ENCODE results near the gene DGAT2. TPM values are rescaled to one million over a fixed set of nuclear protein-coding genes. Genes with fewer than 3 reads are reported as not detected.

DGAT2 gene
- total RNA-seq, 1 donor from 2014 or later, result 0.62 TPM

DNA sequence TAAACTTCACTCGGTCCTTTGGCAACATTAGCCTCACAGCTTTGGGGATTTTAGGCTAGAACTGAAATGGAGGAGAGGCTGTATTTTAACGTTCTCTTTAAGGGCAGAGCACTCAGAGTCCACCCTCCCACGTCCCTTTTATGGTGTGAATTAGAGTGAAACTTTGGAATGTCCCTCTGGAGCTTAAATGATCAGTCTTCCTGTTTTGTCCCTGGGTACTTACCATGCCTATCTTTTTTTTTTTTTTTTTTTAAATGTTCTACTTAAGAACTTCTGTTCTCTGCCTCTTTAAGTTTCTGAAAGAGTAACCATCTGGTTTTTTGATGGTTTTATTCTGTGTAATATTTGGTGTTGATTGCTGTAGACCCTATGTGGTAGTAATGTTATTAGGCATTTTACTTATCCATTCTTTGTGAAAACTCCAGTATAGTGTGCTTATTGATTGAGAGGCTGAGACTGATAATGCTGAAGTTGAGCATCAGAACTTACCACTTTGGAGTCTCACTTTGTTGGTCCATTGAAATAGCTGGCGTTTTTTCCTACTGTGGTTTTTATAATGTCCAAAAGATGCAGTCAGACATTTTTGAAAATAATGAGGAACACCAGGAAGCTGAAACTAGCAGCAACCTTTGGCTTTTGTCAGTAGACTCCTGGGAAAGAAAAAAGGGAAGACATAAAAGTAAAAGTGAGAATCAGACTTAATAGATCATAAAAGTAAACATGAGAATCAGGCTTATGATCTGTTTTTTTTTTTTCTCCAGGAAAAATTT, 58.1 kb downstream of the DGAT2 start:
- DNase-seq, result no peak

DNA sequence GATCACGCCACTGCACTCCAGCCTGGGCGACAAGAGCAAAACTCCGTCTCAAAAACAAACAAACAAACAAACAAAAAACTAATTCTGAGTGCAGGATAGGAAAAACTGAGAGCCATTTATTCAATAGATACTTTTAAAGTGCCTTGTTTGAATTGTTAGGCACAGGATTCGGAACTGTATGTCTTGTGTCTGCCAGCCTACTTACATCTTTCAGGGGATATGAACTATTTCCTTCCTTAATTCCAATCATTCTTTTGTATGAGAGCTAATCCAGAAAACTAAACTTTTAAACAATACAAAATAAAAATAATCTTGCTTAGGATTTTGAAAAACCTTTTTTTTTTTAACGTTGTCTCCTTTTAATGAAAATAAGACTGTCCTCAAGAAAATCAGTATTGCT, 59.0 kb downstream of the DGAT2 start:
- no peak for DNase-seq

DNA sequence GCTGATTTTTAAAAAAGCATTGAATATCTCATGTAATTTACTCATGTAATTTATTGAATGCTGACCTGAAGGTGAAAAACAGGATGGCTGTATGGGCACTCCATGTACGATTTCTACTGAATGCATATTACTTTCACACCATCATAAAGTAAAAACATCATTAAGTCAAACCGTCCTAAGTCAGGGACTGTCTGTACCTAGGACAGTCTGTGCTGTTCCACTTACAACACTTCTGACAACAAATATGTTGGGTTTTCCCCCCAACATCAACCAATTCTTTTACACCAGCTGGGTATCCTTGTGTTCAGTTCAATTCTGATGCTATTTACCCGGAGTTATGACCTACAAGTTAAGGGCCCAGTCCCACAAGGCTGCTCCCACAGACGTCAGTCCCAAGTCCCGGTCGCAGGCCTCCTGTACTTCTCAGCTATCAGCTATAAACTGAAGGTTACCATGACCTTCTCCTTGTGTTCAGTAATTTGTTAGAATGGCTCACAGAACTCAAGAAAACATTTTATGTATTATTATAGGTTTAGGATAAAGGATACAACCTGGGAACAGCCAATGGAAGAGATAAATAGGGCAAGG, 63.4 kb downstream of the DGAT2 start:
- no peak for DNase-seq

DNA sequence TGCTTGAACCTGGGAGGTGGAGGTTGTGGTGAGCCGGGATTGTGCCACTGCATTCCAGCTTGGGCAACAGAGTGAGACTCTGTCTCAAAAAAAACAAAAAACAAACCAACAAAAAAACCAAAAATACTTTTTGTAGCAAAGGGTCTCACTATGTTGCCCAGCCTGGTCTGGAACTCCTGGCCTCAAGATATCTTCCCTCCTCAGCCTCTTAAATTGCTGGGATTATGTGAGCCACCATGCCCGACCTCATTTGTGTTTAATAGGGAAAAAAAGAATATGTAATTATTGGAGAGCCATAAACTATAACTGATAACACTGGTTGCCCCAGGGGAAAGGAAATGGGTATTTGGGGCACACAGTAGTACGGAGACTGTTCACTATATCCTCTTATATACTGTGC, 66.2 kb downstream of the DGAT2 start:
- DNase-seq, result no peak

DNA sequence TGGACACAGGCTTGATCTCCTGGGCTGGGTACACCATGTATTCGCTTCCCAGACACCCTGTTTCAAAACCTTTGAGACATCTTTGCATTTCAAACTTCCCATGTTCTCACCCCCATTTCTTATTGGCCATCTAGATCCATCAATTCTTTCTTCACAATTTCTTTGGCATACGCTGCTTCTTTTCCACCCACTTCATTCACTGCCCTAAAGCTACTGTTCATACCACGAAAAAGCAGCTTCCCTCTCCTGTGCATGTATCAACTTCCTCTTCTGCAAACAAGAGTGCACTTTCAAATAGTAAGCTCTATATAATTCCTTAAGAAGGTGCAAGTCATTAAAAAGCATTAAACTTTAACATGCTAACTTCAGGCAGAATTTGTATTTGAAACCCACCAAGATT, 67.8 kb downstream of the DGAT2 start:
- DNase-seq, result no peak

DNA sequence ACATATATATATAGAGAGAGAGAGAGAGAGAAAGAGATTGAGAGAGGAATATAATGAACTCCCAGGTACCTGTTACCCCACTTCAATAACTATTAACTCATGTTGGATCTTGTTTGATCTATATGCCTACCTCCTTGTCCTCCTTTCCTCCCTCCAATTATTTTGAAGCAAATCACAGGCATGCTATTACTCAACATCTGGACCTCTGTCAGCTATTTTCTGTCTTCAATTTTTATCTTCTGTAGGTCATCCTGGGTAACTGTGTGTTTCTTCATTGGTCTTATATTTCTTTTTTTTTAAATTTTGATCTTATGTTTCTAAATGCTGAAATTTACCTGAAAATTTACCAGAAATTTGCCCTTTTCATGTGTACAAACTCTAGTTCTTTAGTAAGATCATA, 71.3 kb downstream of the DGAT2 start:
- DNase-seq, result no peak

DNA sequence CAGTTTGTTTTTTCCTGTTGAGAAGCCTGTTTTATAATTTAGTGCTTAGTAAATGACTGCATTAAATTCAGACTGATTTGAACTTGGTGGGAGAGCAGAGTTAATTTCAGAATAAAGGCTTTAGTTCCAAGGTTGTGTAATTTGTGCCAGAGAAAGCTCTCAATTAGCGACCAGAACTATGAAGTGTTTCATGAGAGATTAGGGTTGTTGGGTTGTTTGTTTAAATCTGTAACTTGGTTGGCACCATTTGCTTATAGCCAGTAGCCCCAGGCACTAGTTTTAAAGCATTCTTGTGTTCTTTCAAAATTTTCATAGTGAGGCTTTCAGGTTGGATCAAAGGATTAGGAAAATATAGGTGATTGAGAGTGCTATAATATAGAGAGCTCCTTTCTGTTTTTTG, 71.9 kb downstream of the DGAT2 start:
- DNase-seq, result no peak

DNA sequence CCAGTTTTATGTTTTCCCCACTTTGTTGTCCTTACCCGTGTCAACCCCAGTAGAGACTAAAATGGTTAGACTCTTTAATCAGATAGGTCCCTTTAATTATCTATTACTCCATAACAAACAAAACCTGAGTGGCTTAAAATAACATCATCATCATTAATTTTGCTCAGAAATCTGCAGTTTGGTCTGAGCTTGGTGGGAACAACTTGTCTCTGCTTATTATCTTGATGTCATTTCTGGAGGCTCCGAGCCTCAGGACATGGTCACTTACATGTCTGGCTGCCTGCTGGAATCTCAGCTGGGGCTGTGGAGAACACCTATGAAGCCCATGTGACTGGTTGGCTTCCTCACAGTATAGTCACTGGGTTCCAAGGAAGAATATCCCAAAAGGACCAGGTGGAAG, 73.2 kb downstream of the DGAT2 start:
- no peak for DNase-seq

DNA sequence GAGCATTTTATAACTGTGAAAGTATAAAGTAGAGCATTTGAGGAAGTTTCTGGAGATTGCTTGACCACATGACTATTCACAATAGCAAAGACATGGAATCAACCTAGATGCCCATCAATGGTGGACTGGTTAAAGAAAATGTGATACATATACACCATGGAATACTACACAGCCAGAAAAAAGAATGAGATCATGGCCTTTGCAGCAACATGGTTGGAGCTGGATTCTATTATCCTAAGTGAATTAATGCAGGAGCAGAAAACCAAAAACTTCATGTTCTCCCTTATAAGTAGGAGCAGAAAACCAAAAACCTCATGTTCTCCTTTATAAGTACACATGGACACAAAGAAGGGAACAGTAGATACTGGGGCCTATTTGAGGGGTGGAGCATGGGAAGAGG, 76.7 kb downstream of the DGAT2 start:
- no peak for DNase-seq

DNA sequence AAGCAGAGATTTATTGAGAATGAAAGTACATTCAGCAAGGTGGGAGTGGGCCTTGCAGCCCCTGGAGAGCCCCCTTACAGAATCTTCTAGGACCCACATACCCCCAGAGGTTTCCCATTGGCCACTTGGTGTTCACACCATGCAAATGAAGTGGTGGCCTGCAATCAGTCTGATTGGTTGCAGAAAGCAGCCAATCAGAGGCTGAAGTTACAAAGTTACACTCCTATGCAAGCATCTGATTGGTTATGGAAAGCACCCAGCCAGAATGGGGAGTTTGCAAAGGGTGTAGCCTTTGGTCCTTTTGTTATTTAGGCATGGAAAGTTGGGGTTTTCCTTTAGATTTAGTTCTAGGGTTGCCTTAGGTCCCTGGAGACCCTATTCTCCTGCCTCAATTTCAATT, 81.3 kb downstream of the DGAT2 start:
- DNase-seq, result no peak

DNA sequence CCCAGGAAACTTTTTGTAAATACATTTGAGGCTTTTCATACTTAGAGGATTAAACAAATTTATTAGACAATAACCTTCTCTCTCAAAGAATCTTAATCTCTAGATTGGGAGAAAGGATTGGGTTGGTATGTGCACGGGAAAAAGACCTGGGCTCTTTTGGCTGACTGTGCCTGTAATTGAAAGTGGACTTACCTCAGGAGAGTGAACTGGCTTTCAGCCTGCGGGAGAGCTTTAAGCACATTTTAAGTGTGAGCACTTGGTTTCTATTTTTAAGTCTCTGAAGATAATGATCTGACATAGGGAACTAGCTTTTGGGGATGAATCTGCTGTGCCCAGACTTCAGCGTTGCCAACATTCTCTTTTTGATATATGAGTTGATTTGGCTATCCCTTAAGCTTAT, 82.2 kb downstream of the DGAT2 start:
- DNase-seq, result peak; percentile 15

Small RNA genes within 50 kb of the gene (small RNA-seq; reads per million reads assigned to genes)
- gene RF00019 (ENCODE audit: low replicate concordance) (not detected), gene RN7SL786P (ENCODE audit: low replicate concordance) (not detected)

Other genes starting within 250 kb of the DGAT2 start
- 7.5 TPM for gene GDPD5, start 242.8 kb upstream of the DGAT2 start, total RNA-seq
- gene SERPINH1, start 206.5 kb upstream of the DGAT2 start, total RNA-seq, result 687 TPM
- 8.9 TPM for gene MAP6, start 99.7 kb upstream of the DGAT2 start, total RNA-seq
- not detected for gene MOGAT2, start 50.9 kb upstream of the DGAT2 start, total RNA-seq
- gene UVRAG, start 46.4 kb downstream of the DGAT2 start, total RNA-seq, result 24.7 TPM